HepG2 (cell line): ENCODE results near the gene UBL7. TPM values are rescaled to one million over a fixed set of nuclear protein-coding genes. Genes with fewer than 3 reads are reported as not detected.

Experiments used
- CCAR2 ChIP-seq: fragments of 200-400 bp; formaldehyde crosslinking; optimal IDR thresholded peaks from 2 replicates; pipeline ENCODE3; 2018; ENCODE audit warnings: low read depth, mild to moderate bottlenecking, low read length, moderate library complexity
- HMG20A ChIP-seq: IDR thresholded peaks from 2 replicates; pipeline ENCODE4 v1.6.1; 2016; ENCODE audit warnings: borderline replicate concordance
- KDM5B ChIP-seq: sonication (generic); formaldehyde crosslinking; IDR thresholded peaks from 2 replicates; pipeline ENCODE4 v1.4.0; 2020; ENCODE audit warnings: missing genetic modification reagents, mild to moderate bottlenecking, borderline replicate concordance
- KLF9 ChIP-seq: IDR thresholded peaks from 2 replicates; pipeline ENCODE4 v1.6.1; 2016; ENCODE audit warnings: low read depth
- REPIN1 ChIP-seq: sonication (generic); formaldehyde crosslinking; IDR thresholded peaks from 2 replicates; pipeline ENCODE4 v1.8.0; 2022; ENCODE audit warnings: missing genetic modification reagents, low read depth, mild to moderate bottlenecking, borderline replicate concordance
- SKIL ChIP-seq: sonication (generic); formaldehyde crosslinking; IDR thresholded peaks from 2 replicates; pipeline ENCODE4 v1.8.0; 2022; ENCODE audit warnings: missing genetic modification reagents, mild to moderate bottlenecking, moderate library complexity, borderline replicate concordance
- STAT5B ChIP-seq: sonication (generic); formaldehyde crosslinking; IDR thresholded peaks from 2 replicates; pipeline ENCODE4 v1.4.0; 2020; ENCODE audit warnings: missing genetic modification reagents
- ZC3H13 ChIP-seq: sonication (generic); formaldehyde crosslinking; IDR thresholded peaks from 2 replicates; pipeline ENCODE4 v1.8.1; 2023; ENCODE audit warnings: mild to moderate bottlenecking, missing genetic modification reagents, moderate library complexity
- ZNF180 ChIP-seq: sonication (generic); formaldehyde crosslinking; IDR thresholded peaks from 2 replicates; pipeline ENCODE4 v1.4.0; 2020; ENCODE audit warnings: low read depth, missing genetic modification reagents, borderline replicate concordance
- ZNF383 ChIP-seq: sonication (generic); formaldehyde crosslinking; IDR thresholded peaks from 2 replicates; pipeline ENCODE4 v1.4.0; 2020; ENCODE audit warnings: missing genetic modification reagents, mild to moderate bottlenecking, borderline replicate concordance
- ZNF441 ChIP-seq: sonication (generic); formaldehyde crosslinking; IDR thresholded peaks from 2 replicates; pipeline ENCODE4 v1.7.0; 2021; ENCODE audit warnings: missing genetic modification reagents, borderline replicate concordance
- ZNF496 ChIP-seq: sonication (generic); formaldehyde crosslinking; IDR thresholded peaks from 2 replicates; pipeline ENCODE4 v1.8.1; 2023; ENCODE audit warnings: mild to moderate bottlenecking, moderate library complexity, missing genetic modification reagents; ENCODE audit not compliant: insufficient replicate concordance
- ZNF75D ChIP-seq: sonication (generic); formaldehyde crosslinking; IDR thresholded peaks from 2 replicates; pipeline ENCODE4 v1.8.1; 2023; ENCODE audit warnings: missing genetic modification reagents, mild to moderate bottlenecking, borderline replicate concordance
- ZSCAN9 ChIP-seq: IDR thresholded peaks from 2 replicates; pipeline ENCODE4 v1.6.1; 2016; ENCODE audit warnings: borderline replicate concordance
- polyA plus RNA-seq, 8 experiments: library from polyadenylated mRNA; depleted of rRNA in 3 of 8; stranded (reverse) in 7 of 8; unstranded in 1 of 8; fragments of >200 nt; fragmentation: Illumina TruSeq in 4 of 8; extraction: Trizol in 4 of 8; gene quantifications; 2 replicates each; pipeline versions ENCODE4 v1.2.1 to v1.2.3, GENCODE V29; 2011 to 2016; ENCODE audit warnings: low read depth in 4 of 8, missing spikeins in 1 of 8, mixed read lengths in 1 of 8; ENCODE audit not compliant: insufficient read depth in 1 of 8
- total RNA-seq, 5 experiments: library from RNA; depleted of rRNA; stranded (reverse); fragments of >200 nt; fragmentation: Illumina TruSeq; extraction: Trizol; gene quantifications; 2 replicates each; pipeline ENCODE4 v1.2.3, GENCODE V29; 2016; ENCODE audit warnings: low read depth in 1 of 5
- TF ChIP-seq, protein P1 (sequence below): sonication (generic); formaldehyde crosslinking; IDR thresholded peaks from 2 replicates; pipeline ENCODE4 v1.5.0; 2020; ENCODE audit warnings: mild to moderate bottlenecking, missing genetic modification reagents
- TF ChIP-seq, protein P2 (sequence below): sonication (generic); formaldehyde crosslinking; IDR thresholded peaks from 2 replicates; pipeline ENCODE4 v1.5.1; 2020; ENCODE audit warnings: missing genetic modification reagents, mild to moderate bottlenecking, borderline replicate concordance
- TF ChIP-seq, protein P3 (sequence below): sonication (generic); formaldehyde crosslinking; IDR thresholded peaks from 2 replicates; pipeline ENCODE4 v1.4.0; 2020; ENCODE audit warnings: missing genetic modification reagents

Gene UBL7
- total and polyA plus RNA-seq, 2 of the 13 experiments (the other 11 are each of a cell fraction or from before 2014, with no cell fraction given): 55.0 to 63.5 TPM

DNA sequence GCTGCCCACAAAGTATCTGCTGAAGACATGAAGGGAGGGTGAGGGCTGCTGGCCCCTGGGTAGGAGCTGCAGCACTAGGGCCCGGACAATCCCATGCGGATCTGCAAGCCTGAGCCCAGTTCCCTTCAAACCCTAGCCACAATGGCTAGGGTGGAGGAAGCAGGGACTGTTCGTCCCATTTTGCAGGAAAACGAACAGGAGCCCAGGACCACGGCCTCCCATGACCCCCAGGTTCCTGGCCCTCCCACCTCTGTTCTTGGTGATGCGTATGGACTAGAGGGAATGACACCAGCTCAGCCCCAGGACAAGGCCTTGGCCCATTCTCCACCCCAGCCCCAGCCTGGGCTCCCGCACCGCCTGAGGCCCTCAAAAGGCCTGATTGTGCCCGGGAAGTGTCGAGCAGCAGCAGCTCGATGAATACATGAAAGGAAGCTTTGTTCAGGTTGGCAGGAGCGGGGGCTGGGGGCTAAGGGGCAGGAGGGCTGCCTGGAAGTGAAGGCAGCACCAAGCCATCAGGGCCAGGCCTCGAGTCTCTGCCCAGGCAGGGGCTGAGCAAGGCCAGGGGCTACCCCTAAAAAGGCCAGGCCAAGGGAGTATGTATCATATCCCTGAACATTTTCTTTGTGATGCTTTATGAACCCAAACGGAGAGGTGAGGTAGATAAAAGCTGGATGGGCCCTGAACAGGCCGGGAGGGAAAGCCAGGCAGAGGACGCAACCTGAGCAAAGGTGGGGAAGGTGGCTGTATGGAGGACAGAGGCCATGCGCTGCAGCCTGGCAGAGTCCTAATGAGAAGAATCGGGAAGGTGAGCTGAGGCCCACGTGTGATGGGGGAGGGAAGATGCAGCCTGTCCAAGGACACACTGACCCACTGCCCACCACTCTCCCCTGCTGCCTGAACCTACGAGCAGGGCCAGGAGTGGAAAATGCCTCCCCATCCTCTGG is 39.4 kb downstream of the UBL7 start (continued):
- TF ChIP-seq ZNF383 (CRISPR knock-in tag) (no peak), KLF9 (no peak), KDM5B (CRISPR knock-in tag) (no peak), REPIN1 (no peak), ZC3H13 (CRISPR knock-in tag) (no peak), CCAR2 (no peak), ZSCAN9 (no peak), STAT5B (no peak), ZNF496 (CRISPR knock-in tag) (no peak), HMG20A (CRISPR knock-in tag) (peak; percentile 16; the same call in 1 of the 2 replicates), ZNF441 (CRISPR knock-in tag) (no peak), ZNF180 (CRISPR knock-in tag) (no peak), SKIL (no peak), ZNF75D (CRISPR knock-in tag) (no peak)
- TF ChIP-seq, protein P1, sequence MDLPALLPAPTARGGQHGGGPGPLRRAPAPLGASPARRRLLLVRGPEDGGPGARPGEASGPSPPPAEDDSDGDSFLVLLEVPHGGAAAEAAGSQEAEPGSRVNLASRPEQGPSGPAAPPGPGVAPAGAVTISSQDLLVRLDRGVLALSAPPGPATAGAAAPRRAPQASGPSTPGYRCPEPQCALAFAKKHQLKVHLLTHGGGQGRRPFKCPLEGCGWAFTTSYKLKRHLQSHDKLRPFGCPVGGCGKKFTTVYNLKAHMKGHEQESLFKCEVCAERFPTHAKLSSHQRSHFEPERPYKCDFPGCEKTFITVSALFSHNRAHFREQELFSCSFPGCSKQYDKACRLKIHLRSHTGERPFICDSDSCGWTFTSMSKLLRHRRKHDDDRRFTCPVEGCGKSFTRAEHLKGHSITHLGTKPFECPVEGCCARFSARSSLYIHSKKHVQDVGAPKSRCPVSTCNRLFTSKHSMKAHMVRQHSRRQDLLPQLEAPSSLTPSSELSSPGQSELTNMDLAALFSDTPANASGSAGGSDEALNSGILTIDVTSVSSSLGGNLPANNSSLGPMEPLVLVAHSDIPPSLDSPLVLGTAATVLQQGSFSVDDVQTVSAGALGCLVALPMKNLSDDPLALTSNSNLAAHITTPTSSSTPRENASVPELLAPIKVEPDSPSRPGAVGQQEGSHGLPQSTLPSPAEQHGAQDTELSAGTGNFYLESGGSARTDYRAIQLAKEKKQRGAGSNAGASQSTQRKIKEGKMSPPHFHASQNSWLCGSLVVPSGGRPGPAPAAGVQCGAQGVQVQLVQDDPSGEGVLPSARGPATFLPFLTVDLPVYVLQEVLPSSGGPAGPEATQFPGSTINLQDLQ (CRISPR knock-in tag): no peak
- TF ChIP-seq, protein P2, sequence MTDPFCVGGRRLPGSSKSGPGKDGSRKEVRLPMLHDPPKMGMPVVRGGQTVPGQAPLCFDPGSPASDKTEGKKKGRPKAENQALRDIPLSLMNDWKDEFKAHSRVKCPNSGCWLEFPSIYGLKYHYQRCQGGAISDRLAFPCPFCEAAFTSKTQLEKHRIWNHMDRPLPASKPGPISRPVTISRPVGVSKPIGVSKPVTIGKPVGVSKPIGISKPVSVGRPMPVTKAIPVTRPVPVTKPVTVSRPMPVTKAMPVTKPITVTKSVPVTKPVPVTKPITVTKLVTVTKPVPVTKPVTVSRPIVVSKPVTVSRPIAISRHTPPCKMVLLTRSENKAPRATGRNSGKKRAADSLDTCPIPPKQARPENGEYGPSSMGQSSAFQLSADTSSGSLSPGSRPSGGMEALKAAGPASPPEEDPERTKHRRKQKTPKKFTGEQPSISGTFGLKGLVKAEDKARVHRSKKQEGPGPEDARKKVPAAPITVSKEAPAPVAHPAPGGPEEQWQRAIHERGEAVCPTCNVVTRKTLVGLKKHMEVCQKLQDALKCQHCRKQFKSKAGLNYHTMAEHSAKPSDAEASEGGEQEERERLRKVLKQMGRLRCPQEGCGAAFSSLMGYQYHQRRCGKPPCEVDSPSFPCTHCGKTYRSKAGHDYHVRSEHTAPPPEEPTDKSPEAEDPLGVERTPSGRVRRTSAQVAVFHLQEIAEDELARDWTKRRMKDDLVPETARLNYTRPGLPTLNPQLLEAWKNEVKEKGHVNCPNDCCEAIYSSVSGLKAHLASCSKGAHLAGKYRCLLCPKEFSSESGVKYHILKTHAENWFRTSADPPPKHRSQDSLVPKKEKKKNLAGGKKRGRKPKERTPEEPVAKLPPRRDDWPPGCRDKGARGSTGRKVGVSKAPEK (CRISPR knock-in tag): no peak
- TF ChIP-seq, protein P3, sequence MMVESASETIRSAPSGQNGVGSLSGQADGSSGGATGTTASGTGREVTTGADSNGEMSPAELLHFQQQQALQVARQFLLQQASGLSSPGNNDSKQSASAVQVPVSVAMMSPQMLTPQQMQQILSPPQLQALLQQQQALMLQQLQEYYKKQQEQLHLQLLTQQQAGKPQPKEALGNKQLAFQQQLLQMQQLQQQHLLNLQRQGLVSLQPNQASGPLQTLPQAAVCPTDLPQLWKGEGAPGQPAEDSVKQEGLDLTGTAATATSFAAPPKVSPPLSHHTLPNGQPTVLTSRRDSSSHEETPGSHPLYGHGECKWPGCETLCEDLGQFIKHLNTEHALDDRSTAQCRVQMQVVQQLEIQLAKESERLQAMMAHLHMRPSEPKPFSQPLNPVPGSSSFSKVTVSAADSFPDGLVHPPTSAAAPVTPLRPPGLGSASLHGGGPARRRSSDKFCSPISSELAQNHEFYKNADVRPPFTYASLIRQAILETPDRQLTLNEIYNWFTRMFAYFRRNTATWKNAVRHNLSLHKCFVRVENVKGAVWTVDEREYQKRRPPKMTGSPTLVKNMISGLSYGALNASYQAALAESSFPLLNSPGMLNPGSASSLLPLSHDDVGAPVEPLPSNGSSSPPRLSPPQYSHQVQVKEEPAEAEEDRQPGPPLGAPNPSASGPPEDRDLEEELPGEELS: peak; percentile 25; the same call in 1 of the 2 replicates
